Stimulated activated CD8-positive, alpha-beta memory T cell treated with anti-CD3 and anti-CD28 coated beads, Interleukin-15, amount 100 ng/mL, for 24 hours (primary cell): ENCODE results near the gene KRTAP10-10.
"Not testable (repeated sequence)": the region's sequence is repeated elsewhere in the genome, so short reads cannot be mapped to it uniquely, and the experiment has no call there.

Experiments
- DNase-seq: peaks from one replicate; pipeline ENCODE4 v3.0.0-alpha.2; 2020; ENCODE audit warnings: low read depth

Gene KRTAP10-10

GRCh38 chr21:44650973-44651675 lies 14.0 kb downstream of the KRTAP10-10 start:
- DNase-seq: no peak

- no peak for DNase-seq
Measured at GRCh38 chr21:44653123-44653522, 16.0 kb downstream of the KRTAP10-10 start.

- no peak for DNase-seq
Measured at GRCh38 chr21:44653656-44654575, 16.8 kb downstream of the KRTAP10-10 start.

- DNase-seq: no peak
Measured at GRCh38 chr21:44654576-44655175, 17.5 kb downstream of the KRTAP10-10 start, which contains the start of gene KRTAP12-4. Gene KRTAP12-4 (minus strand): TSS chr21:44654659. CDS start chr21:44654614, 45 bp downstream.

- DNase-seq: no peak
Measured at GRCh38 chr21:44656868-44657267, 19.7 kb downstream of the KRTAP10-10 start.

GRCh38 chr21:44657635-44658540 lies 20.7 kb downstream of the KRTAP10-10 start, which contains the start of gene KRTAP12-3:
Gene KRTAP12-3 (plus strand): TSS chr21:44657932. CDS start chr21:44657980, 48 bp downstream.
- DNase-seq: no peak

- DNase-seq: no peak
Measured at GRCh38 chr21:44658541-44658910, 21.4 kb downstream of the KRTAP10-10 start.

GRCh38 chr21:44658913-44659595 lies 21.9 kb downstream of the KRTAP10-10 start:
- no peak for DNase-seq

- not testable (repeated sequence) for DNase-seq
Measured at GRCh38 chr21:44661567-44661966, 24.4 kb downstream of the KRTAP10-10 start.

- DNase-seq: no peak
Measured at GRCh38 chr21:44664691-44665090, 27.5 kb downstream of the KRTAP10-10 start.

GRCh38 chr21:44666401-44667320 lies 29.5 kb downstream of the KRTAP10-10 start, which contains the start of gene KRTAP12-2:
Gene KRTAP12-2 (minus strand): TSS chr21:44666927. CDS start chr21:44666886, 41 bp downstream.
- no peak for DNase-seq

- no peak for DNase-seq
Measured at GRCh38 chr21:44667612-44668011, 30.5 kb downstream of the KRTAP10-10 start.

- no peak for DNase-seq
Measured at GRCh38 chr21:44670642-44671432, 33.7 kb downstream of the KRTAP10-10 start.

GRCh38 chr21:44671911-44672310 lies 34.8 kb downstream of the KRTAP10-10 start:
- no peak for DNase-seq

- no peak for DNase-seq
Measured at GRCh38 chr21:44677881-44678280, 40.7 kb downstream of the KRTAP10-10 start.

- no peak for DNase-seq
Measured at GRCh38 chr21:44681152-44681551, 44.0 kb downstream of the KRTAP10-10 start.

- DNase-seq: no peak
Measured at GRCh38 chr21:44681861-44682579, 44.9 kb downstream of the KRTAP10-10 start, which contains the start of gene KRTAP12-1. Gene KRTAP12-1 (minus strand): TSS chr21:44682163. CDS start chr21:44682123, 40 bp downstream.

GRCh38 chr21:44682580-44683151 lies 45.5 kb downstream of the KRTAP10-10 start:
- no peak for DNase-seq
